K562 (cell line): ENCODE results near the gene PPP1R14B. TPM values are rescaled to one million over a fixed set of nuclear protein-coding genes. Genes with fewer than 3 reads are reported as not detected.

Experiments
- ARID3B ChIP-seq: fragments of 250-450 bp; sonication (Bioruptor Pico); IDR thresholded peaks from 2 replicates; pipeline ENCODE4 v1.4.0; 2020; ENCODE audit warnings: borderline replicate concordance
- C11orf30 ChIP-seq: fragments of 450-650 bp; IDR thresholded peaks from 2 replicates; pipeline ENCODE4 v1.6.1; 2016; ENCODE audit warnings: low read depth, mild to moderate bottlenecking
- FOXA3 ChIP-seq, 2 experiments: fragments of 450-650 bp in 1 of 2; sonication (generic) in 1 of 2; formaldehyde crosslinking; IDR thresholded peaks in 1 of 2; conservative IDR thresholded peaks in 1 of 2; 2 replicates each; pipeline versions ENCODE4 v1.4.0 to v1.8.0; 2020 to 2022; ENCODE audit warnings: mild to moderate bottlenecking in 2 of 2, missing genetic modification reagents in 1 of 2
- FOXJ2 ChIP-seq: fragments of 200-800 bp; sonication (Bioruptor generic); IDR thresholded peaks from 2 replicates; pipeline ENCODE4 v1.6.1; 2016; ENCODE audit warnings: missing genetic modification characterization, missing compliant biosample characterization
- HBP1 ChIP-seq: fragments of 450-650 bp; formaldehyde crosslinking; IDR thresholded peaks from 2 replicates; pipeline ENCODE4 v1.4.0; 2022; ENCODE audit warnings: missing genetic modification characterization
- HNRNPH1 ChIP-seq: fragments of 200-400 bp; formaldehyde crosslinking; optimal IDR thresholded peaks from 2 replicates; pipeline ENCODE3; 2017; ENCODE audit warnings: low read depth, mild to moderate bottlenecking, low read length, moderate library complexity
- HNRNPL ChIP-seq: fragments of 200-400 bp; formaldehyde crosslinking; IDR thresholded peaks from 2 replicates; pipeline ENCODE4 v1.6.1; 2017; ENCODE audit warnings: low read depth, mild to moderate bottlenecking, low read length
- MBD2 ChIP-seq: sonication (generic); IDR thresholded peaks from 2 replicates; pipeline ENCODE4 v1.6.1; 2016; ENCODE audit warnings: low read depth, borderline replicate concordance
- MYBL2 ChIP-seq, 2 experiments: fragments of 450-650 bp in 1 of 2; sonication (generic) in 1 of 2; formaldehyde crosslinking in 1 of 2; IDR thresholded peaks; 2 replicates each; pipeline versions ENCODE4 v1.6.1 to v1.8.1; 2017 to 2022; ENCODE audit warnings: borderline replicate concordance in 1 of 2, inconsistent platforms in 1 of 2, low read depth in 1 of 2, mild to moderate bottlenecking in 1 of 2, missing genetic modification reagents in 1 of 2, moderate library complexity in 1 of 2
- POLR2AphosphoS5 ChIP-seq: IDR thresholded peaks from 2 replicates; pipeline ENCODE4 v1.6.1; 2011; ENCODE audit warnings: mild to moderate bottlenecking, low read depth, low read length, moderate library complexity; ENCODE audit not compliant: control insufficient read depth, insufficient read depth
- TFAM ChIP-seq: fragments of 250-450 bp; sonication (Bioruptor Pico); conservative IDR thresholded peaks from 2 replicates; pipeline ENCODE4 v1.5.0; 2021; ENCODE audit warnings: mild to moderate bottlenecking, moderate library complexity
- ZBED1 ChIP-seq: IDR thresholded peaks from 2 replicates; pipeline ENCODE4 v1.6.1; 2014
- ZBTB5 ChIP-seq: fragments of 450-650 bp; IDR thresholded peaks from 2 replicates; pipeline ENCODE4 v1.6.1; 2017; ENCODE audit warnings: antibody characterized with exemption
- ZNF133 ChIP-seq: fragments of 250-450 bp; sonication (Bioruptor Pico); IDR thresholded peaks from 2 replicates; pipeline ENCODE4 v1.4.0; 2020; ENCODE audit warnings: mild to moderate bottlenecking
- ZNF197 ChIP-seq: fragments of 200-800 bp; sonication (Bioruptor generic); IDR thresholded peaks from 2 replicates; pipeline ENCODE4 v1.6.1; 2016; ENCODE audit warnings: low read depth, missing genetic modification characterization, missing compliant biosample characterization
- ZNF212 ChIP-seq: fragments of 450-650 bp; formaldehyde crosslinking; IDR thresholded peaks from 2 replicates; pipeline ENCODE4 v1.4.0; 2020; ENCODE audit warnings: mild to moderate bottlenecking
- ZNF316 ChIP-seq: fragments of 450-650 bp; IDR thresholded peaks from 2 replicates; pipeline ENCODE4 v1.6.1; 2016
- ZNF354B ChIP-seq: fragments of 250-450 bp; sonication (Bioruptor Pico); IDR thresholded peaks from 2 replicates; pipeline ENCODE4 v1.4.0; 2020
- ZNF384 ChIP-seq: IDR thresholded peaks from 2 replicates; pipeline ENCODE4 v1.6.1; 2012; ENCODE audit warnings: low read depth, low read length, improper control_type of control experiment
- ZNF561 ChIP-seq: fragments of 450-650 bp; formaldehyde crosslinking; conservative IDR thresholded peaks from 2 replicates; pipeline ENCODE4 v1.4.0; 2020; ENCODE audit warnings: mild to moderate bottlenecking, moderate library complexity
- polyA plus RNA-seq, 8 experiments: library from polyadenylated mRNA; depleted of rRNA in 4 of 8; stranded (reverse) in 5 of 8; unstranded in 3 of 8; fragments of >200 nt; fragmentation: Nextera tagmentation in 2 of 8; fragmentation: Illumina TruSeq in 1 of 8; extraction: Ambion mirVana in 2 of 8; extraction: Trizol in 1 of 8; gene quantifications; 2 replicates each; pipeline versions ENCODE4 v1.2.1 to v1.2.3, GENCODE V29; 2011 to 2014; ENCODE audit warnings: inconsistent platforms in 1 of 8, missing spikeins in 1 of 8
- total RNA-seq, 7 experiments: library from RNA; depleted of rRNA in 6 of 7; stranded (reverse); fragments of >200 nt in 6 of 7; fragmentation: Illumina TruSeq in 2 of 7; extraction: Trizol in 2 of 7; gene quantifications; 2 replicates each; pipeline versions ENCODE4 v1.2.1 to v1.2.3, GENCODE V29; 2011 to 2021; ENCODE audit warnings: low replicate concordance in 1 of 7
- TF ChIP-seq, protein P1 (sequence below): fragments of 250-450 bp; sonication (Bioruptor Pico); IDR thresholded peaks from 2 replicates; pipeline ENCODE4 v1.9.0; 2021; ENCODE audit warnings: mild to moderate bottlenecking, inconsistent platforms

The PPP1R14B gene
- total and polyA plus RNA-seq, 9 of the 15 experiments (the other 6 are each of a cell fraction or from before 2014, with no cell fraction given), result 7.7 to 566 (median 212) TPM

DNA sequence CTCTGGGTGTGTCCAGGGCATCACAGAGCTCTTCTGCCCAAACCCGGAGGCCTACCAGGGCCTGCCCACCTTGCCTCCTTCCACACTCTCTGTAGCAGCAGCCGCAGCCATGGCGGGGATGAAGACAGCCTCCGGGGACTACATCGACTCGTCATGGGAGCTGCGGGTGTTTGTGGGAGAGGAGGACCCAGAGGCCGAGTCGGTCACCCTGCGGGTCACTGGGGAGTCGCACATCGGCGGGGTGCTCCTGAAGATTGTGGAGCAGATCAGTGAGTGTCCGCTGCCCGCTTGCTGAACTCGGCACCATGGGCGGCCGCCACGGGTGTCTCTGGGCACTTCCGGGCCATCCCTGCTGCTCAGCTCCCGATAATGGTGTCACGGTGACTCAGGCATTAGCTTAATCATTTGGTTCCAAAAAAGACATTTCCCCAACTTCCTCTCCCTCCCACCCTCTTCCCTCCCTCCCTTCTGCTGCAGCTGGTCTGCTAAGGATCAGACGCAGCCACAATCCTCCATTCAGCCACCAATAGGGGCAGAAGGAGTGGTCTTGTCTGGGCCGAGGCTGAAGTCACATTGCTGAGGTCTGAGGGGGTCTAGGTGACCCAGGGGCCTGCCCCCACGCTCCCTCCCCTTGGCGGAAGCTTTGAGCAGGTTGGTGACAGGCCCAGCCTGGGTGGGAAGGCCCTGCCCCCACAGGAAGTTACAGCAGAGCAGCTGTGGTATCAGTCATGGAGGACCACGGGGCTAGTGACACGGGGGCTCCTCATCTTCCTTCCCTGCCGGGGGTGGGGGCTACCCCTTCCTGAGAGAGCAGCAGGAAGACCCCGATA, 39.3 kb downstream of the PPP1R14B start (continued):
- TF ChIP-seq, protein P1, sequence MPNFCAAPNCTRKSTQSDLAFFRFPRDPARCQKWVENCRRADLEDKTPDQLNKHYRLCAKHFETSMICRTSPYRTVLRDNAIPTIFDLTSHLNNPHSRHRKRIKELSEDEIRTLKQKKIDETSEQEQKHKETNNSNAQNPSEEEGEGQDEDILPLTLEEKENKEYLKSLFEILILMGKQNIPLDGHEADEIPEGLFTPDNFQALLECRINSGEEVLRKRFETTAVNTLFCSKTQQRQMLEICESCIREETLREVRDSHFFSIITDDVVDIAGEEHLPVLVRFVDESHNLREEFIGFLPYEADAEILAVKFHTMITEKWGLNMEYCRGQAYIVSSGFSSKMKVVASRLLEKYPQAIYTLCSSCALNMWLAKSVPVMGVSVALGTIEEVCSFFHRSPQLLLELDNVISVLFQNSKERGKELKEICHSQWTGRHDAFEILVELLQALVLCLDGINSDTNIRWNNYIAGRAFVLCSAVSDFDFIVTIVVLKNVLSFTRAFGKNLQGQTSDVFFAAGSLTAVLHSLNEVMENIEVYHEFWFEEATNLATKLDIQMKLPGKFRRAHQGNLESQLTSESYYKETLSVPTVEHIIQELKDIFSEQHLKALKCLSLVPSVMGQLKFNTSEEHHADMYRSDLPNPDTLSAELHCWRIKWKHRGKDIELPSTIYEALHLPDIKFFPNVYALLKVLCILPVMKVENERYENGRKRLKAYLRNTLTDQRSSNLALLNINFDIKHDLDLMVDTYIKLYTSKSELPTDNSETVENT (CRISPR knock-in tag), result no peak
- TF ChIP-seq ZNF316, result peak; percentile 94
- TF ChIP-seq HNRNPH1, result no peak
- peak; percentile 79 for TF ChIP-seq POLR2AphosphoS5
- TF ChIP-seq ZNF197 (CRISPR knock-in tag), result peak; percentile 85
- no peak for TF ChIP-seq ARID3B (CRISPR knock-in tag)
- TF ChIP-seq ZBTB5, result no peak
- peak; percentile 45 for TF ChIP-seq HBP1 (CRISPR knock-in tag)
- TF ChIP-seq ZNF133 (CRISPR knock-in tag), result no peak
- TF ChIP-seq C11orf30, result peak; percentile 95
- TF ChIP-seq MYBL2 (IDR thresholded peaks at IDR 0.05; ENCODE audit: low read depth), result no peak
- TF ChIP-seq MYBL2 (CRISPR knock-in tag; IDR thresholded peaks at IDR 0.05; ENCODE audit: borderline replicate concordance), result no peak
- TF ChIP-seq ZBED1, result no peak
- TF ChIP-seq TFAM (CRISPR knock-in tag), result no peak
- no peak for TF ChIP-seq ZNF212 (CRISPR knock-in tag)
- TF ChIP-seq ZNF384, result no peak
- TF ChIP-seq HNRNPL, result peak; percentile 50
- TF ChIP-seq FOXJ2, result 0 out of 2 replicates have a peak, but pooled peaks have one; percentile 52
- no peak for TF ChIP-seq ZNF561
- TF ChIP-seq ZNF354B (CRISPR knock-in tag), result no peak
- no peak for TF ChIP-seq FOXA3 (CRISPR knock-in tag; conservative IDR thresholded peaks at IDR 0.05 in 1 of 2, IDR thresholded peaks at IDR 0.05 in 1 of 2)
- TF ChIP-seq MBD2, result 0 out of 2 replicates have a peak, but pooled peaks have one; percentile 15
